Hepatocyte (in vitro differentiated cells): ENCODE data around the gene MGAT5B. TPM values are rescaled to one million over a fixed set of nuclear protein-coding genes. Genes with fewer than 3 reads are reported as not detected.
"Not testable (repeated sequence)": the region's sequence is repeated elsewhere in the genome, so short reads cannot be mapped to it uniquely, and the experiment has no call there.

Experiments
- DNase-seq: peaks from one replicate; pipeline ENCODE4 v3.0.0-alpha.2; 2016; ENCODE audit warnings: low spot score
- H2AFZ ChIP-seq: fragments of 200-600 bp; sonication (generic); 2 replicates; pipeline ENCODE4 v1.6.0; 2016; ENCODE audit warnings: antibody characterized with exemption, mild to moderate bottlenecking
- H3K27ac ChIP-seq: fragments of 200-600 bp; sonication (generic); 2 replicates; pipeline ENCODE4 v1.5.1; 2016; ENCODE audit warnings: mild to moderate bottlenecking
- H3K27me3 ChIP-seq: fragments of 200-600 bp; sonication (generic); 2 replicates; pipeline ENCODE4 v1.6.1; 2016
- H3K36me3 ChIP-seq: fragments of 200-600 bp; sonication (generic); replicated peaks from 2 replicates; pipeline ENCODE4 v1.5.1; 2016; ENCODE audit warnings: low read depth; ENCODE audit not compliant: insufficient read depth
- H3K4me1 ChIP-seq: fragments of 200-600 bp; sonication (generic); 2 replicates; pipeline ENCODE4 v1.5.1; 2016; ENCODE audit warnings: mild to moderate bottlenecking, moderate library complexity; ENCODE audit not compliant: insufficient read depth
- H3K4me2 ChIP-seq: fragments of 200-600 bp; sonication (generic); 2 replicates; pipeline ENCODE4 v1.6.0; 2016
- H3K4me3 ChIP-seq: fragments of 200-600 bp; sonication (generic); 2 replicates; pipeline ENCODE4 v1.5.1; 2016; ENCODE audit warnings: mild to moderate bottlenecking
- H3K79me2 ChIP-seq: fragments of 200-600 bp; sonication (generic); 2 replicates; pipeline ENCODE4 v1.6.0; 2017; ENCODE audit warnings: mild to moderate bottlenecking
- H3K9me2 ChIP-seq: fragments of 200-600 bp; sonication (generic); replicated peaks from 2 replicates; pipeline ENCODE4 v1.6.0; 2017; ENCODE audit warnings: mild to moderate bottlenecking; ENCODE audit not compliant: insufficient read depth
- H3K9me3 ChIP-seq: fragments of 200-600 bp; sonication (generic); 2 replicates; pipeline ENCODE4 v1.5.1; 2016; ENCODE audit warnings: low read depth, mild to moderate bottlenecking
- H4K20me1 ChIP-seq: fragments of 200-600 bp; sonication (generic); 2 replicates; pipeline ENCODE4 v1.6.0; 2016; ENCODE audit warnings: mild to moderate bottlenecking; ENCODE audit not compliant: insufficient read depth, poor library complexity, severe bottlenecking
- CTCF ChIP-seq: fragments of 200-600 bp; sonication (generic); IDR thresholded peaks from 2 replicates; pipeline ENCODE4 v1.5.1; 2016; ENCODE audit warnings: antibody characterized with exemption, mild to moderate bottlenecking; ENCODE audit not compliant: poor library complexity
- EZH2 ChIP-seq: fragments of 200-600 bp; sonication (generic); IDR thresholded peaks from 2 replicates; pipeline ENCODE4 v1.6.1; 2016; ENCODE audit warnings: antibody characterized with exemption, mild to moderate bottlenecking, borderline replicate concordance
- EZH2phosphoT487 ChIP-seq: fragments of 200-600 bp; sonication (generic); IDR thresholded peaks from one replicate; pipeline ENCODE4 v1.6.1; 2018; ENCODE audit warnings: antibody characterized with exemption, mild to moderate bottlenecking, low read depth, moderate library complexity; ENCODE audit not compliant: unreplicated experiment, severe bottlenecking
- WGBS: methylation state at CpG from one replicate; pipeline ENCODE4 v1.1.6; 2016; ENCODE audit warnings: low lambda C conversion rate; ENCODE audit errors: missing lambda C conversion rate; 5-methylcytosine and 5-hydroxymethylcytosine counted together
- polyA plus RNA-seq: library from polyadenylated mRNA; unstranded; fragments of >200 nt; fragmentation: Nextera tagmentation; extraction: Ambion mirVana; gene quantifications from 2 replicates; pipeline ENCODE4 v1.2.1, GENCODE V29; 2016
- total RNA-seq: library from RNA; depleted of rRNA; stranded (reverse); fragments of >200 nt; gene quantifications from 2 replicates; pipeline ENCODE4 v1.2.3, GENCODE V29; 2014

MGAT5B gene
- total and polyA plus RNA-seq, 2 experiments from 2014 or later: 0.89 to 1.1 TPM

GRCh38 chr17:76840884-76841775 lies 27.1 kb upstream of the MGAT5B start:
- Histone ChIP-seq H3K9me2 (no peaks in the 10 kb centered on the region), H3K27ac (no peak overlapping the region), H2AFZ (no peak overlapping the region), H3K27me3 (peaks cover 30% of the 10 kb centered on the region), H3K4me2 (no peak overlapping the region), H3K79me2 (no peaks in the 10 kb centered on the region), H3K36me3 (no peaks in the 10 kb centered on the region), H3K4me3 (no peak overlapping the region), H3K4me1 (no peaks in the 10 kb centered on the region), H4K20me1 (no peaks in the 10 kb centered on the region), H3K9me3 (no peaks in the 10 kb centered on the region)
- WGBS: 5% methylated on average over 6 of the region's 8 CpGs
- TF ChIP-seq EZH2 (peak; percentile 41), EZH2phosphoT487 (no peak)
- no peak for DNase-seq

DNA sequence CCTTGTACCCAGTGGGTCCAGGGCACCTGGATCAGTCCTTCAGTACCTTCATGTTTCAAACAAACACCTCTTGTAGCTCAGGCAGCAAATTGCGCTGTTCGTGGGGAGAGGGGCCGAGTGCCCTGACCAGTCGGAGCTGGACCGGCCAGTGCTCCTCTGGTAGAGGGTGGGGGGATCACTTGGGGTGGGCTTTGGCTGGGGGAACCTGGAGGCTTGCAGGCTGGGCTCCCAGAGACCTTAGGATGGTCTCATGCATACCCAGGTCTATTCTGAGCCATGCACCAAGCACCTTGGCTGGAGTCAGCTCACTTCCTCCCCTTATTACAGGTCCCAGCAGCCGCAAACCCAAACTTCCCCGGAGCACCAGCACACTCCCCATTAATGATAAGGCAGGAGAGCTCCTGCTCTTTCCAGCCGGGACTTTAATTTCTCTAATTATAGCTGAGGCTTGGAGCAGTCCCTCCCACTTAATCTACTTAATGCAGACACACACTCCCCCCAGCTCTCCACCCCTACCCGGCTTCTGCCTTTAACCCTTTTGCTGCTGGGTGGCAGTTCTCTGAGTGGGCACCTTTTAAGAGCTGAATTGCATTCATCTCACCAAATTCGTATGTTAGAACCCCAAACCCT lies 26.3 kb upstream of the MGAT5B start:
- H3K4me3 ChIP-seq: no peak overlapping the region
- H3K36me3 ChIP-seq: no peaks in the 10 kb centered on the region
- H2AFZ ChIP-seq: no peak overlapping the region
- no peaks in the 10 kb centered on the region for H3K9me3 ChIP-seq
- H3K4me1 ChIP-seq: no peaks in the 10 kb centered on the region
- H3K79me2 ChIP-seq: no peaks in the 10 kb centered on the region
- WGBS: 9% methylated on average over 7 of the region's 10 CpGs
- no peaks in the 10 kb centered on the region for H4K20me1 ChIP-seq
- peaks cover 30% of the 10 kb centered on the region for H3K27me3 ChIP-seq
- no peak overlapping the region for H3K27ac ChIP-seq
- H3K9me2 ChIP-seq: no peaks in the 10 kb centered on the region
- H3K4me2 ChIP-seq: no peak overlapping the region
- TF ChIP-seq EZH2 (peak; percentile 9), CTCF (no peak), EZH2phosphoT487 (no peak)
- DNase-seq: no peak

DNA sequence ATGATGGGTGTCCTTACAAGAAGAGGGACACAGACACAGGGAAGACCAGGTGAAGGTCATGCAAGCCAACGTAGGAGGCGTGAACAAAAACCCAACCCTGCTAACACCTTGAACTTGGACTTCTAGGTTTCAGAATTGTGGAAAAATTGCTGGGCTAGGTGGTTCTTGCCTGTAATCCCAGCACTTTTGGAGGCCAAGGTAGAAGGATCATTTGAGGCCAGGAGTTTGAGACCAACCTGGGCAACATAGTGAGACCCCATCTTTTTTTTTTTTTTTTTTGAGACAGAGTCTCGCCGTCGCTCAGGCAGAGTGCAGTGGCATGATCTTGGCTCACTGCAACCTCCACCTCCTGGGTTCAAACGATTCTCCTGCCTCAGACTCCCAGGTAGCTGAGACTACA lies 25.1 kb upstream of the MGAT5B start:
- H2AFZ ChIP-seq, H3K9me3 ChIP-seq, H3K4me2 ChIP-seq, H4K20me1 ChIP-seq, H3K9me2 ChIP-seq, H3K79me2 ChIP-seq, H3K36me3 ChIP-seq, H3K27ac ChIP-seq, H3K4me3 ChIP-seq, H3K4me1 ChIP-seq, DNase-seq: not testable (repeated sequence)
- 91% methylated on average over 6 of the region's 6 CpGs for WGBS
- peaks cover 30% of the 10 kb centered on the region for H3K27me3 ChIP-seq

DNA sequence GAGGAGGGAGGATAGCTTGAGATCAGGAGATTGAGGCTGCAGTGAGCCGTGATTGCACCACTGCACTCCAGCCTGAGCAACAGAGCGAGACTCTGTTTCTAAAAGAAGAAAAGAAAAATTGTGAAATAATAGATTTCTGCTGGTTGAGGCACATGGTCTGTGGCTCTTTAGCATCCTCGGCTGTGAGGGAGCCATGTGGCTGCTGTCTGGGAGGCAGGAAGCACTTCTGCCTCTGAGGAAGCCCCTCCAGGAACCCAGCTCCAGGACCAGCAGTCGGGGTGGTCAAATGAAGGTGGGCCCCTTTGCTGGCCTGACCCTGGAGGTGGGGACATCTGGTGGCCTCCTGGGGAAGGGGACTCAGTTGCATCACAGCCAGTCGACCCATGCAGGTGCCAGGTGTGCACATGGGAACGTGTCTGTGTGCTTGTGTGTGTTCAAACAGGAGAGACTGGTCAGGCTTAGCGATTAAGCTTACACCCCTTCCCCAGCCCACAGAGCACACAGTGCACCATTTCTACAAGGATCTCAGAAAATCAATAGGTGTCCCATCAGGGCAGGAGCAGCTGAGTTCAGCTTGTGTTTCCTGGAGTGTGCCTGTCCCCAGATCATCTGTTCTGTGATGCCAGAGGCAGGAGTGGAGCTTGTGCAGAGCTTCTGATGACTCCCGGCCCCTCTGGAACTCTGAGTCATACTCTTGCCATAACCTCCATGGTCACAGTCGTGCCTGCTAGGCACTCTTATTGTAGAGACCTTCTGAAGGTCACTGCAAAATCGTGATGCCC lies 24.3 kb upstream of the MGAT5B start:
- no peaks in the 10 kb centered on the region for H3K4me1 ChIP-seq
- H4K20me1 ChIP-seq: no peaks in the 10 kb centered on the region
- no peak overlapping the region for H3K27ac ChIP-seq
- H3K36me3 ChIP-seq: no peaks in the 10 kb centered on the region
- no peak overlapping the region for H3K4me2 ChIP-seq
- WGBS: 63% methylated on average over 10 of the region's 10 CpGs
- H3K4me3 ChIP-seq: no peak overlapping the region
- H3K9me3 ChIP-seq: no peaks in the 10 kb centered on the region
- H3K79me2 ChIP-seq: no peaks in the 10 kb centered on the region
- no peak for DNase-seq
- peaks cover 30% of the 10 kb centered on the region for H3K27me3 ChIP-seq
- TF ChIP-seq CTCF: no peak
- no peak for TF ChIP-seq EZH2phosphoT487
- TF ChIP-seq EZH2: no peak
- H3K9me2 ChIP-seq: no peaks in the 10 kb centered on the region
- no peak overlapping the region for H2AFZ ChIP-seq
